Measurements from ENCODE around the gene LRRC18.

LRRC18 gene

DNA sequence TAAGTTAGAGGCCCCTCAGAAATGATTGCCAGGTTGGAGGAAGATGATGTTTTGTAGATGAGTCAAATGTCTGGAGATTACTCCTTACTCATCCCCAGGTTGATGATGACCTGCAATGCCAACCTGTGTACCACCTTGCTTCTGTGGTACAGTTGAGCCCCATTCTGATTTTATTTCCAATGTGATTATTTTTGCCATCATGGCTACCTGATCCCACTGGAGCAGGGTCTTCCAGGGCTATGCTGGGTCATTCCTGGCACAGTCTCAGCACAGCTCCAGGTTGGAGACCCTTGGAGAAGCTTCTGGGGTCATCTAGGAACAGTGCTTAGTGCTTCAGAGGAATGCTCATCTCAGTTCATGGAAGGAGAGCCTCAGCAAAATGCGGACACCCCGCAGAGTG lies 34.3 kb downstream of the LRRC18 start:
- DNase-seq = no peak

DNA sequence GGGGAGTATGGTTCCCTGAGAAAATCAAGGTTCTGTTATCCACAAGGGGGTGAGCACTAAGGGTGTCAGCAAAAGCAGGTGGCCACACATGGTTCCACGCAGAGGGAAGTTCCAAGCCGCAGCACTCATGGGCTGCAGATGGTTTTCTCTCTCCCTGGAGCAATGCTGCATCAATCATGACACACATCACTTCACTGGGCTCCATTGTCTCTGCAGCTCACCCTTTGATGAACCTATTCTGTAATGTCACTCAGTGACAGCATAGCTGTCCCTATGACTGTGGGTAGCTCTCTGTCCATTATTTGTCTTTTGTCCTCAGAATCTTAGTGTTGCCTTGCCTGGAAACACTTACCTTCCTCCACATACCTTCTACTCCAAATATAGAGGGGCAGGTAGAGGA lies 34.8 kb downstream of the LRRC18 start:
- DNase-seq = no peak

GRCh38 chr10:48903151-48903550 lies 36.5 kb downstream of the LRRC18 start:
- no peak for DNase-seq

DNA sequence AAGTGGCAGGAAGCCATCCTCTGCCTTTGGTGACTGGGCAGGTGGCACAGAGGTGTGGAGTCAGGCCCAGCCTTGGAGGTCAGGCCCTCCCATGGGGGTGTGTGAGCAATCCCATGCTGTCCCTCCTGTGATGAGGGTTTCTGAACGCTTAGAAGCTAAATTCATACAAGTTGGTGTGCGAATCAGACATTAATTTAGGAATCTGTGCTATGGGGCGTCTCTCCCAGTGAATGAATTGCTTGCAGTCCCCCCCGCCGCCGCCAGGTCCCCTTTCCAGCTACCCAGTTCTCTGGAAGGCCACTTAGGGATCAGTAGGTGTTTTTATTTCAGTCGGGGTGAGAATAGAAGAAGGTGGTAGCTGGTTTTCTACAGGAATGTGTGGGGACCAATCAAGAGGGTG lies 37.5 kb downstream of the LRRC18 start:
- DNase-seq = no peak

DNA sequence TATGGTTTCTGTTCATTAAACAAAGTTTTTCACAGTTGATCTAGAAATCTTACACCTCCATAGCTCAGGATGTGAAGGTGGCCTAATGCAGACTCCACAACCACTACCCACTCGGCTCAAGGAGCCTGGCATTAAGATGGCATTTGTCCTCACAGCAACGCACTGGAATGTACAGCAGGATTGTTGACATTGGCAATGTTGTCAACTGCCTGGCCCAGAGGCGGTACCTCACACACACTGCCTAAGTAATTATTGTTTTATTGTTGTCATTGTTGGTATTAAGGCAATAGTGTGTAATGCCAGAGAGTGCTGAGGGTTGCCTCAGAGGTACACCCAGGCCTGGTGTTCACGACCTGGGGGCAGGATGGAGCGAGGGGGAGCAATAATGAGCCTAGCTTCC lies 38.3 kb downstream of the LRRC18 start:
- DNase-seq = no peak

- peak; percentile 4 for DNase-seq
Measured at GRCh38 chr10:48900371-48900801, 39.3 kb downstream of the LRRC18 start.

DNA sequence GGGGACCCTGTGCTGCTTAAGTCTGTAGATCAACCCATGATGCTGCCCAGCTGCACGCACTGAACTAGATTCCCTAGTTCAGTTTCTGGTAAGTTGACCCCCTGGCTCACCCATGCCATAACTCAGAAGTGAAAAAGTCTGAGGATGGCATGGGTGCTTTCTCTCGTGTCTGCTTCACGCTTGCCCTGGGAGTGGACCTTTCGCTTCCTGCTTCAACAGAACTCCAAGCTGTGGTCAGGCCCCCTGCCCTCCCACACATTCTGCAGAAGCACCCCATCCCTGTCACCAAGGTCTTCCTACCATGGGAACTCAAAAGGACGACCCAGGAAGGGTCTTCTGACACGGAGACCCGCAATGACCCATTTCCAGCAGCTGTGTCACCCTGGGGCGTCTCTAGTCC lies 39.9 kb downstream of the LRRC18 start:
- no peak for DNase-seq

- no peak for DNase-seq
Measured at GRCh38 chr10:48898426-48898825, 41.2 kb downstream of the LRRC18 start.

DNA sequence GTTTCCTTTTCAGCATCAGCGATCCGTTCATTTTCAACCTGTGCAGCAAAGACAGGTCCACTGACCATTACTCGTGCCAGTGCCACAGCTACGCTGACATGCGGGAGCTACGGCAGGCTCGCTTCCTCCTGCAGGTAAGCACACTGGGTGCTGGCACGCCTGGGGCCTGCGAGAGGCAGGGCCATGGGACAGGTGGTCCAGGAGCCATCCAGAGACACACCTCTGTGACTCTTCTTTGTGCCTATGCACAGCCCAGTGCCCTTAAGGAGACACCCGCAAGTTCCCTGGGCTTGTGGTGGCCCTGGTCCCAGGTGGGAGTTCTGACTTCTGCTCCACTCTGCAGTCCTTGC lies 42.2 kb downstream of the LRRC18 start:
- no peak for DNase-seq

- no peak for DNase-seq
Measured at GRCh38 chr10:48896756-48897440, 42.7 kb downstream of the LRRC18 start.

DNA sequence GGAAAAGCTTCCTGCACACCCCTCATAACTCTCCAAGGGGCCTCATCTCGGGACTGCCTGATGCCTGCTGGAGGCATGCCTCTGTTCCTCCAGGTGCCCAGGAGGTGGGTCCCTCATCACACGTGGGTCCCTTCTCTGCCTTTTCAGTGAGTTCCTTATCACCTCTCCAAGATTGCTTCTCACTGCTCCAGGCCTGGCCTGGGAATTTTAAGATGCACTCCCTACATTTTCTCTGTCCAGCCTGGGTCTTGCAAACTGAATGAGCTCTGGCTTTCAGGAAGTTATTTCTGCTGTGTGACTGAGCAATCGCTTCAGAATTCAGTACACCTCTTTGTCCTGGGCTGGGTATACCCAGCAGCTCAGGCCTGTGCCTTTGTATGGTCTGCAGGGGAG lies 43.8 kb downstream of the LRRC18 start:
- no peak for DNase-seq

- no peak for DNase-seq
Measured at GRCh38 chr10:48894911-48895802, 44.5 kb downstream of the LRRC18 start.

- DNase-seq = no peak
Measured at GRCh38 chr10:48890888-48891850, 48.5 kb downstream of the LRRC18 start.

- DNase-seq = no peak
Measured at GRCh38 chr10:48887982-48888381, 51.7 kb downstream of the LRRC18 start.

DNA sequence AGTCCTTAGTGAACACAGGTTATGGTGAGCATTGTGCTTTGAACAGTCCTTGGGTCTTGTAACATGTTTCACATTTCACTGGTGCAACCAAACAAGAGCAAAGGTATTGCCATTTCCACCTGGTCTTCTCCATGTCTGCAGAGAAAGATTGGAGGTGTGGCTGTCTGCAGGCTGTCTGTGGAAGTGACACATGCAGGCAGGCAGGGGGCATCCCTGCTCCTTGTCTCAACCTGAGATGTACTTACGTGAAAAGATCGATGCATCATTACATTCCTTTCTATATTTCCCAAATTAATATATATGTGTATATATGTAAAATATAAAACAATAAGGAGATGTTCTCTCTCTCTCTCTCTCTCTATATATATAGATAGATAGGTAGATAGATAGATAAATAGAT lies 54.3 kb downstream of the LRRC18 start:
- DNase-seq = no peak

DNA sequence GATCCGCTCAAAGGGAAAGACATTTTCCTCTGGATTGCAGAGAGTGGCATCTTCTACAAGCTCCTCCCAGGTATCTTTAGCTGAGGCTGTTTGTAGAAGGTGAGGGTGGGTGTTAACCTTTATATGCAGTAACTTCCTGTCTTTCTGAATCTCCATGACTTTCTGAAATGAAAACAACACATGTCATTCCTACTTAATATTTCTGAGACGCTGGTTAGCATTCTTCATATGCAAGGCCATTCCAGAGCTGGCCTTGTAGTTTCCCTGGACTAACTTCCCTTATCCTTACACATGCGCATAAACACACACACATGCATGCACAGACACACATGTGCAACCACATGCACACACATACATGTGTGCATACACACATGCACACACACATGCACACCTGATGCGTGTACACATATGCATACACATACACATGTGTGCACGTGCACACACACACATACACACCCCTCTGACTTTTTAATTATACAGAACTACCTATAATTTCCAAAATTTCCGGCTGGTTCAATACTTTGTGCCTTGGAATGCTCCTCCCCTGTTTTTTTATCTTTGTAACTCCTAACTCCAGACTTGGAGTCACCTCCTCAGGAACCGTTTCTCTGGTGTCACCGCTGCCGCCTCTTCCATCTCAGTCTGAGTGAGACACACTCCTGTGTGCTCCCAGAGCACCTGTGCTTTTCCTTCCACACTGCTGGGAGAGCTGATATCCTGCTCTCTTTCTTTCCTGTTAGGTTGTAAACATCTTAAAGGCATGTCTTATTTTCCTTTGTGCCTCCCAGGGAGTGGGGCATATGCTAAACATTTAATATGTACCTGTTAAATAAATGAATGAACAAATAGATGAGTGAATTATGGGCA lies 55.2 kb downstream of the LRRC18 start:
- DNase-seq = no peak

GRCh38 chr10:48883701-48884100 lies 55.9 kb downstream of the LRRC18 start:
- DNase-seq = no peak

DNA sequence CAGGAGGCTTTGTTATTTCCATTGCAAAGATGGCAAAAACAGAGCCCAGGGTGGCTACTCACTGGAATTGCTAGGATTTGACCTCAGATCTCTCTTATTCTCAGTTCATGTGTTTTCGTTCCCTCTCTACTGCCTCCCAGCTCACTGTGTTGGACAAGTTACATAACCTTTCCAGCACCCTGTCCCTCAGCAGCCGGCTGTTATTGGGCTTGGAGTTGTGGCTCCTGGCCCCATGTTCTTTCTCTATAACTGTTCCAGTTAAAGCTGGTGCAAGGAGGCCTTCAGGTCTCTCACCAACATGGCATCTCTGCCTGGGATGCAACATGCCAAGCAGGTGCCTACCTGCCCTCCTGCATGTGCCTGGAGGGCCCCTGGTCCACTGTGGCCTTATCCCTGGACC lies 56.8 kb downstream of the LRRC18 start:
- DNase-seq = no peak

- DNase-seq = no peak
Measured at GRCh38 chr10:48881937-48882336, 57.7 kb downstream of the LRRC18 start.

DNA sequence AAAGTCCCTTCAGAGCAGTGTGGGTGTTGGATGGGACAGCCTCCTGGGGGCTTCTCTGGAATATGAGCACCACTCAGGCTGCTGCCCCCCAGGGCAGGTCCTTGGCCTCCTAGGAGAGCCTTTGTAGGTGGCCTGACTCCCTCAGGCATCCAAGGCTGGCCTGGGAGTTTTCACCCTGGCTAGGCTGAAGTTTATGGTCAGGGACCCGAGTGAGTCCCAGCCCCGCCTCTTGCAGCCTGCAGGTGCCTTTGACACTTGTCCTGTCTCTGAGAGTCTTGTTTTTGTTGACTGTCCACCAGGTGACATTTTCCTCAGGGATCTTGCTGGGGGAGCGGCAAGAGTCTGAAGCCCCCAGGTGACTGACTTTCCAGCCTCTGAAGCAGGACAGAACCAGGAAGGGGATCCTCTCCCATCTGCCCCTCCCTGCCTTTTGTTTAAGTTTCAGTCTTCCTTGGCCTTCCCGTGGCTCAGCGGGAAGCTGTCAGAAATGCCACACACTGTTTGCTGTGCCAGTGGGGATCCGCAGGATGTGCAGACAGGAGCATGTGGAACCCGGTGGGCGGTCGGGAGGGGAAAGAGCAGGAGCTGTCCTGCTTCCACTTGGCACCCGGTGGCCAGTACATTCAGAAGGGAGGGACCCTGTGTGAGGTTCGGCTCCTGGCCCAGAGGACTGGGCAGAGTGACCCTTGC lies 59.5 kb downstream of the LRRC18 start:
- DNase-seq = no peak

DNA sequence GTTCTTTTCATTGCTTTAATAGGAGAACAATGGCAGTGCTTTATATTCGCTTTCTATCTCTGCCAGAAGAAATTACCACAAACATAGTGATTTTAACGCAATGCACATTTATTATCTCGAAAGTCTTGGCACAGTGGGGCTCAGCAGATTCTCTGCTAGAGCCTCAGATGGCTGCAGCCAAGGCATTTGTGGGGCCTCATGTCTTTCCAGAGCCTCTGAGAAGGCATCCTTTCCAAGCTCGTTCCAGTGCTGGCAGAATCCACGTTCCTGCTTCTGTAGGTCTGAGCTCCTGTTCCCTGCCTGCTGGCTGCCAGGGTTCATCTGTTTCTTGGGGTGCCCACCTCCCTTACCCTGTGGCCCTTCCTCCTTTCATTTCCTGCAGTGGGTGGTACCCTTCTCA lies 60.2 kb downstream of the LRRC18 start:
- no peak for DNase-seq

- no peak for DNase-seq
Measured at GRCh38 chr10:48878091-48878490, 61.5 kb downstream of the LRRC18 start.
